Type B pancreatic cell (in vitro differentiated cells): ENCODE measurements around the gene PEX16. TPM values are rescaled to one million over a fixed set of nuclear protein-coding genes. Genes with fewer than 3 reads are reported as not detected.

Source experiments
- DNase-seq: peaks from one replicate; pipeline ENCODE4 v3.0.0; 2021; ENCODE audit warnings: mixed read lengths; ENCODE audit not compliant: unreplicated experiment; ENCODE audit errors: extremely low spot score
- H3K27ac Mint-ChIP-seq: 2 replicates; pipeline ENCODE4 v1.8.0; 2021; ENCODE audit warnings: mild to moderate bottlenecking, mixed read lengths
- H3K27me3 Mint-ChIP-seq: 2 replicates; pipeline ENCODE4 v1.8.0; 2021; ENCODE audit warnings: mixed read lengths
- H3K36me3 Mint-ChIP-seq: 2 replicates; pipeline ENCODE4 v1.8.0; 2021; ENCODE audit warnings: mixed read lengths
- H3K4me1 Mint-ChIP-seq: one replicate; pipeline ENCODE4 v1.8.0; 2021; ENCODE audit warnings: mixed read lengths; ENCODE audit not compliant: unreplicated experiment
- H3K4me3 Mint-ChIP-seq: 2 replicates; pipeline ENCODE4 v1.8.0; 2021; ENCODE audit warnings: mild to moderate bottlenecking, mixed read lengths
- H3K9me3 Mint-ChIP-seq: 2 replicates; pipeline ENCODE4 v1.8.0; 2021; ENCODE audit warnings: mixed read lengths
- total RNA-seq: library from RNA; stranded (reverse); gene quantifications from 2 replicates; pipeline ENCODE4 v1.2.1, GENCODE V29; 2021; ENCODE audit warnings: low replicate concordance
- TF ChIP-seq, protein P1 (sequence below): fragments of 200-600 bp; sonication (generic); conservative IDR thresholded peaks from 2 replicates; pipeline ENCODE4 v1.5.0; 2021; ENCODE audit warnings: antibody characterized with exemption, mild to moderate bottlenecking

PEX16 gene
- total RNA-seq, 1 donor from 2014 or later, result 21.7 TPM

DNA sequence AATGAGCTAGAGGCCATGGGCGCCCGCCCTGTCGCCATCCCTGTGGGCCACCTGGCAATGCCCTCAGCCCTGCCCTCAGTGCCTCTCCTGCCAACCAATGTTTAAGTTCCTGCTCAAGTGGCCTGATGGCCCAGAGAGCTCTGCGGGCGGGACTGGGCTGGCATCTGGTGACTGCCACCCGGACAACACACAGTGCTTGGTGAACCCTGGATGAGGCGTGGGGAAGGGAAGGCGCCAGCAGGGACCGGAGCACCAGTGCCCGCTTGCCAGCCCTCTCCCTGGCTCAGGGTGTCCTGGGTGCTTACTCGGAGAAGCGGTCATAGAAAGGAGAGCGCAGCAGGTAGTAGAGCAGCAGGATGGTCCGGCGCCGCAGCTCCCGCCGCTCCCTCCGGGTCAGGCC is 4.2 kb downstream of the PEX16 start:
- no peaks in the 10 kb centered on the region for H3K9me3 Mint-ChIP-seq
- H3K27me3 Mint-ChIP-seq, result no peaks in the 10 kb centered on the region
- H3K4me1 Mint-ChIP-seq, result no peaks in the 10 kb centered on the region
- TF ChIP-seq, protein P1, sequence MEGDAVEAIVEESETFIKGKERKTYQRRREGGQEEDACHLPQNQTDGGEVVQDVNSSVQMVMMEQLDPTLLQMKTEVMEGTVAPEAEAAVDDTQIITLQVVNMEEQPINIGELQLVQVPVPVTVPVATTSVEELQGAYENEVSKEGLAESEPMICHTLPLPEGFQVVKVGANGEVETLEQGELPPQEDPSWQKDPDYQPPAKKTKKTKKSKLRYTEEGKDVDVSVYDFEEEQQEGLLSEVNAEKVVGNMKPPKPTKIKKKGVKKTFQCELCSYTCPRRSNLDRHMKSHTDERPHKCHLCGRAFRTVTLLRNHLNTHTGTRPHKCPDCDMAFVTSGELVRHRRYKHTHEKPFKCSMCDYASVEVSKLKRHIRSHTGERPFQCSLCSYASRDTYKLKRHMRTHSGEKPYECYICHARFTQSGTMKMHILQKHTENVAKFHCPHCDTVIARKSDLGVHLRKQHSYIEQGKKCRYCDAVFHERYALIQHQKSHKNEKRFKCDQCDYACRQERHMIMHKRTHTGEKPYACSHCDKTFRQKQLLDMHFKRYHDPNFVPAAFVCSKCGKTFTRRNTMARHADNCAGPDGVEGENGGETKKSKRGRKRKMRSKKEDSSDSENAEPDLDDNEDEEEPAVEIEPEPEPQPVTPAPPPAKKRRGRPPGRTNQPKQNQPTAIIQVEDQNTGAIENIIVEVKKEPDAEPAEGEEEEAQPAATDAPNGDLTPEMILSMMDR, result no peak
- no peak overlapping the region for H3K27ac Mint-ChIP-seq
- no peak overlapping the region for H3K4me3 Mint-ChIP-seq
- H3K36me3 Mint-ChIP-seq, result no peaks in the 10 kb centered on the region
- no peak for DNase-seq

DNA sequence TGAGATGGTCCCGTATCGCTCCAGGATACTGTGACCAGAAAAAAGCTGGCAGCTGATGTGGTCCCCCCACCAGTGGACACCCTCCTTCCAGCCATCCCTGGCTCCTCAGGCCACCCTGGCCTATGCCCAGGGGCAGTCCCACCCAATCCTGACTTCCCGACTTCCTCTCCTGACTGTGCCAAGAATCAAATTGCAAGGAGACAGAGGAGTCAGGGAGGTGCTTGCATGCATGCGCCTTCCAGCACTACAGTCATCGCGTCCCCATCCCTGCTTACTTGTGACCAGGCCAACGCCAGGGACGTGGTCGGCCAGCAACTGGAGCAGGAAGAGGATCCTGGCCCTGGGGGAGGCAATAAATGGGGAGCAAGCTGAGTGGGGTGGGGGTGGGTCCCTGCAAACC is 7.1 kb downstream of the PEX16 start:
- H3K27ac Mint-ChIP-seq, result no peak overlapping the region
- peaks cover 4% of the 10 kb centered on the region for H3K4me1 Mint-ChIP-seq
- H3K36me3 Mint-ChIP-seq, result no peaks in the 10 kb centered on the region
- no peaks in the 10 kb centered on the region for H3K27me3 Mint-ChIP-seq
- no peaks in the 10 kb centered on the region for H3K9me3 Mint-ChIP-seq
- TF ChIP-seq, protein P1, result no peak
- DNase-seq, result no peak
- no peak overlapping the region for H3K4me3 Mint-ChIP-seq

DNA sequence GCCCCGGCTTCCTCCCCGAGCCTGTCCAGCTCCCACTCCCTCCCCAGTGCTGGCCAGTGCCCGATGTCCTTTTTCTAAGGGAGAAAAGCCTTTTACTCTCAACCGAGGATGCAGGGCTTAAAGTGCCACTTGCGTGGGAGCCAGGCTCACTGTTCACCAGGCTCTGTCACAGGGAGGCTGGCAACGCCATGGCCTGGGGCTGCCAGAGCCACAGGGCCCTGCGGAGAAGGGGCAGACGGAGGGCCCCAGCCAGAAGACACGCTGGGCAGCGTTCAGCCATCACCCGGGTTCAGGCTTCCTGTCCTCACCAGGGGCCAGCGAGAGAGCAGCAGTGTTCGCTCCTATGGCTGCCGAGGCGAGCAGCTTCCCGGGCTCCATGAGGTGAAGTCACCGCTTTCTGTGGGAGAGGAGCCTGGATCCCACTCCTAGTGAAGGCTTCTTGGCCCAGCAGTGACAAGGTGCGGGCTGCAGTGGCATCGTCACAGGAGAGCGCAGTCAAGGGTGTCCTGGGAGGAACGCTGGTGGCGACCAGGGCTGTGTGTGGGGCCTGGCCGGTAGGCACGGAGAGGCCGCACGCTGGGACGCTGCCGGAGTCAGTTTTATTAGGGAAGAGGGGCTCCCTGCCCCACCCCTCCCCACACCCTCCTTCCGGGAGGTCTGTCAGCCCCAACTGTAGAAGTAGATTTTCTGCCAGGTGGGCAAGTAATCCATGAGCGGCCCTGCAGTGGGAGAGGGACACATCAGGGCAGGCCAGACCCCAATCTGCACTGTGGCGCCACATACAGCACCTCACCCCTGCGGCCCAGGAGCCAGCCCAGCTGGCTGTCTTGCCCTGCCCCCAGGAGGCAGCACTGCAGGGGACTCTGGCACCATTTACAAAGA is 7.8 kb downstream of the PEX16 start:
- no peaks in the 10 kb centered on the region for H3K36me3 Mint-ChIP-seq
- peaks cover 4% of the 10 kb centered on the region for H3K4me1 Mint-ChIP-seq

DNA sequence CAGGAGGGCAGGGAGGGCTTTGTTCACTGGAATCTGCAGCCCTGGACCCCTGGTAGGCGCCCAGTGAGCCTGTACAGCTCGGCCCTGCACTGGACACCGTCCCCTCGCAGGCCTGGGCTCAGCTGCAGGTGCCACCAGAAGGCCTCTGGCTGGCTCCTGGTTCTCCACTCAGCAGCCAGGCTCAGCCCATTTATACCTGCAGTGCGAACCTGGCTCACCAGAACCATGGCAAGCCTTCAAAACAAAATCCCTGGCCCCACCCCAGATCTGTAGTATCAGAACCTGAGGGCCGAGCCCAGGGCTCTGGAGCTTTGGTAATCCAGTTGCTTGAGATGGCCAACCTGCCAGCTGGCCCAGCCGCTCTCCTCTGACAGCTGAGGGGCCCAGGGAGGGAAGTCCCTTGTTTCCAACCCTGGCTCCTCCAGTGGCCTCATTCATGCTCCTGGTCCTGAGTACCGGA is 9.7 kb downstream of the PEX16 start:
- H3K4me1 Mint-ChIP-seq, result peaks cover 4% of the 10 kb centered on the region
- H3K27ac Mint-ChIP-seq, result no peak overlapping the region
- TF ChIP-seq, protein P1, result no peak
- no peaks in the 10 kb centered on the region for H3K9me3 Mint-ChIP-seq
- H3K36me3 Mint-ChIP-seq, result no peaks in the 10 kb centered on the region
- no peaks in the 10 kb centered on the region for H3K27me3 Mint-ChIP-seq
- DNase-seq, result no peak
- H3K4me3 Mint-ChIP-seq, result no peak overlapping the region

More for the DNA sequence above, 7.8 kb downstream of the PEX16 start:
- no peaks in the 10 kb centered on the region for H3K9me3 Mint-ChIP-seq
- no peak for DNase-seq
- no peak overlapping the region for H3K27ac Mint-ChIP-seq
- no peaks in the 10 kb centered on the region for H3K27me3 Mint-ChIP-seq
- no peak overlapping the region for H3K4me3 Mint-ChIP-seq
- TF ChIP-seq, protein P1, result no peak

DNA sequence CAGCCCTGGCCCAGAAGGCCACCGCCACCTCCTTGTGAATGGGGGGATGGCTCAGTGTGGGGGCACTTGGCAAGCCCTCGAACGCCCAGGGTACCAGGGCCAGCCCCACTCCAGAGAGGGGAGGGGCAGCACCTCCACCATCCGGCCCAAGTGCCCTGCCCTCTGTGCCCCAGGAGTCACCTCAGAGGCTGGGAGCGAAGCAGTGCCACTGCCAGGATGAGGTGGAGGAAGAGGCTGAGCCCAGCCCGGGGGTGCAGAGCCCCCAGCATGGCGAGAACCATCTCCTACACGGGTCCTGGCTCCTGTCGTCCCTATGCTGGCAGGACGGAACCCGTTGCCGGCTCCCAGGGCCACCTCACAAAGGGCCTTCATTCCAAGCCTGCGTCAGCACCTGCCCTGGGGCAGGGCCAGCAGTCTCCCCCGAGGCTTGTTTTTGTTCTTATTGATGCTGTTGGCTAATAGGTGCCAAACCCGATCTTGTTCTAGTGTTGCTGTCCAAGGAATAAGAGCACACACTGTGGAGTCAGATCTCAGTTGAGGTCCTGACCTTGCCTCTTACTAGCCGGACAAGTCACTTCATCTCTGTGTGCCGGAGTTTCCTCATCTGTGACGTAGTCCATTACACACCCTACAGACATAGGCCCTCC is 10.6 kb downstream of the PEX16 start, which contains the start of gene FREY1:
FREY1 (minus strand) TSS at position 307 of the 647 bp plus-strand sequence; CDS start at position 281, 26 bp downstream.
- Mint-ChIP-seq H3K36me3 (no peaks in the 10 kb centered on the region), H3K9me3 (no peaks in the 10 kb centered on the region), H3K27ac (no peak within 1 kb of the TSS), H3K27me3 (no peaks in the 10 kb centered on the region), H3K4me3 (no peak within 1 kb of the TSS), H3K4me1 (peaks cover 4% of the 10 kb centered on the region)
- TF ChIP-seq, protein P1, result no peak
- DNase-seq, result no peak
